Loucy (cell line): ENCODE measurements around the gene HMCN1.

ENCODE experiments used
- EZH2phosphoT487 ChIP-seq: fragments of 200-600 bp; IDR thresholded peaks from 2 replicates; pipeline ENCODE4 v1.6.1; 2018; ENCODE audit warnings: antibody characterized with exemption, mild to moderate bottlenecking, moderate library complexity, borderline replicate concordance
- TF ChIP-seq, protein P1 (sequence below): fragments of 200-600 bp; sonication (generic); conservative IDR thresholded peaks from 2 replicates; pipeline ENCODE4 v1.5.1; 2014; ENCODE audit warnings: mild to moderate bottlenecking, antibody characterized with exemption, low read length

DNA sequence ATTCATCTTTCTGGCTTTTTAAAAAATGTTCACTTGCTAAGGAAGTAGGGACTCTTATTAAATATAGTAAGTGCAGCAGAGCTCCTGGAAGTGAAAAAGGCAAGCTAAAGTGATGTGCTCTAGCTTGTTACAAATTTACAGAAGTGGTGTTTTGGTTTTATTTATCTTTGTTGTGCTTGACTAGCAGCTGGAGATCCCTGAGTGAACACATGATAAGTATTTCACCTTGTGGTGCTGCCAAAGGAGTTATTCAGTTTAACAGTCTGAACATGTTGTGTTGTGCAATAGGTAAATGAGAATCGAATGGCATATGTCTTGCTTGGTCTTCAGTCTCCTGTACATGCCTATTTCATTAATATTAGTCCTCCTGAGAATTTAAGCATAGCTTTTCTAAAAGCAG, 325.1 kb downstream of the HMCN1 start:
- TF ChIP-seq, protein P1, sequence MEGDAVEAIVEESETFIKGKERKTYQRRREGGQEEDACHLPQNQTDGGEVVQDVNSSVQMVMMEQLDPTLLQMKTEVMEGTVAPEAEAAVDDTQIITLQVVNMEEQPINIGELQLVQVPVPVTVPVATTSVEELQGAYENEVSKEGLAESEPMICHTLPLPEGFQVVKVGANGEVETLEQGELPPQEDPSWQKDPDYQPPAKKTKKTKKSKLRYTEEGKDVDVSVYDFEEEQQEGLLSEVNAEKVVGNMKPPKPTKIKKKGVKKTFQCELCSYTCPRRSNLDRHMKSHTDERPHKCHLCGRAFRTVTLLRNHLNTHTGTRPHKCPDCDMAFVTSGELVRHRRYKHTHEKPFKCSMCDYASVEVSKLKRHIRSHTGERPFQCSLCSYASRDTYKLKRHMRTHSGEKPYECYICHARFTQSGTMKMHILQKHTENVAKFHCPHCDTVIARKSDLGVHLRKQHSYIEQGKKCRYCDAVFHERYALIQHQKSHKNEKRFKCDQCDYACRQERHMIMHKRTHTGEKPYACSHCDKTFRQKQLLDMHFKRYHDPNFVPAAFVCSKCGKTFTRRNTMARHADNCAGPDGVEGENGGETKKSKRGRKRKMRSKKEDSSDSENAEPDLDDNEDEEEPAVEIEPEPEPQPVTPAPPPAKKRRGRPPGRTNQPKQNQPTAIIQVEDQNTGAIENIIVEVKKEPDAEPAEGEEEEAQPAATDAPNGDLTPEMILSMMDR = no peak
- TF ChIP-seq EZH2phosphoT487 = no peak
